Smooth muscle cell of the brain vasculature (primary cell): ENCODE results near the gene POU3F1.

Experiments used
- DNase-seq: peaks from one replicate; pipeline ENCODE4 v3.0.0-alpha.2; 2012; ENCODE audit warnings: low read depth, low spot score

POU3F1 gene

GRCh38 chr1:38073534-38074301 lies 27.1 kb upstream of the POU3F1 start:
- no peak for DNase-seq

- no peak for DNase-seq
Measured at GRCh38 chr1:38072858-38073257, 26.3 kb upstream of the POU3F1 start.

GRCh38 chr1:38071312-38072256 lies 25.0 kb upstream of the POU3F1 start:
- DNase-seq: no peak

GRCh38 chr1:38068980-38069340 lies 22.4 kb upstream of the POU3F1 start:
- no peak for DNase-seq

- no peak for DNase-seq
Measured at GRCh38 chr1:38068220-38068979, 21.8 kb upstream of the POU3F1 start.

GRCh38 chr1:38064197-38064903 lies 17.8 kb upstream of the POU3F1 start:
- DNase-seq: no peak

- DNase-seq: no peak
Measured at GRCh38 chr1:38063616-38064015, 17.0 kb upstream of the POU3F1 start.

- DNase-seq: no peak
Measured at GRCh38 chr1:38062361-38063288, 16.0 kb upstream of the POU3F1 start.

GRCh38 chr1:38061883-38062328 lies 15.3 kb upstream of the POU3F1 start:
- no peak for DNase-seq

GRCh38 chr1:38061290-38061689 lies 14.7 kb upstream of the POU3F1 start:
- DNase-seq: no peak

- DNase-seq: no peak
Measured at GRCh38 chr1:38060498-38060897, 13.9 kb upstream of the POU3F1 start.

GRCh38 chr1:38059635-38060250 lies 13.2 kb upstream of the POU3F1 start:
- DNase-seq: no peak

GRCh38 chr1:38055965-38056364 lies 9.4 kb upstream of the POU3F1 start:
- DNase-seq: no peak

- DNase-seq: no peak
Measured at GRCh38 chr1:38055398-38055797, 8.8 kb upstream of the POU3F1 start.

- DNase-seq: no peak
Measured at GRCh38 chr1:38053416-38054091, 7.0 kb upstream of the POU3F1 start.

GRCh38 chr1:38052750-38053415 lies 6.3 kb upstream of the POU3F1 start:
- no peak for DNase-seq

- no peak for DNase-seq
Measured at GRCh38 chr1:38051079-38051543, 4.5 kb upstream of the POU3F1 start.

- no peak for DNase-seq
Measured at GRCh38 chr1:38050397-38051078, 3.9 kb upstream of the POU3F1 start.
